Breast epithelium (tissue), 4 donors: ENCODE data around the gene TM4SF4. TPM values are rescaled to one million over a fixed set of nuclear protein-coding genes. Genes with fewer than 3 reads are reported as not detected.

Experiments used
- DNase-seq, 2 donors: peaks; one replicate each; pipeline ENCODE4 v3.0.0-alpha.2; 2019; ENCODE audit warnings: low spot score in 2 of 2
- H3K27ac ChIP-seq, 2 donors: fragments of 200-600 bp; sonication (generic) in 1 of 2; one replicate each; pipeline ENCODE4 v1.5.1; 2016 to 2019; ENCODE audit warnings: mild to moderate bottlenecking in 1 of 2
- H3K27me3 ChIP-seq, 2 donors: fragments of 200-600 bp; sonication (generic) in 1 of 2; one replicate each; pipeline versions ENCODE4 v1.5.1 to v1.6.0; 2017 to 2019; ENCODE audit warnings: control low read depth in 1 of 2, mild to moderate bottlenecking in 1 of 2
- H3K36me3 ChIP-seq: fragments of 200-600 bp; one replicate; pipeline ENCODE4 v1.5.1; 2019
- H3K4me1 ChIP-seq, 2 donors: fragments of 200-600 bp; sonication (generic); one replicate each; pipeline ENCODE4 v1.5.1; 2016 to 2019; ENCODE audit warnings: control low read depth in 1 of 2
- H3K4me3 ChIP-seq, 3 donors: fragments of 200-600 bp; sonication (generic); 1 replicate in 2 of 3; 2 replicates in 1 of 3; pipeline ENCODE4 v1.5.1; 2016 to 2019; ENCODE audit warnings: mild to moderate bottlenecking in 3 of 3, moderate library complexity in 2 of 3
- H3K9me3 ChIP-seq, 2 donors: fragments of 200-600 bp; sonication (generic) in 1 of 2; one replicate each; pipeline ENCODE4 v1.5.1; 2016 to 2019; ENCODE audit warnings: control low read depth in 1 of 2
- CTCF ChIP-seq, 3 donors: fragments of 450-650 bp; IDR thresholded peaks; one replicate each; pipeline ENCODE4 v1.5.1; 2016 to 2017; ENCODE audit warnings: antibody characterized with exemption in 3 of 3, mild to moderate bottlenecking in 3 of 3, moderate library complexity in 3 of 3
- POLR2A ChIP-seq: fragments of 450-650 bp; IDR thresholded peaks from one replicate; pipeline ENCODE4 v1.6.1; 2016; ENCODE audit warnings: antibody characterized with exemption, mild to moderate bottlenecking, moderate library complexity
- POLR2AphosphoS5 ChIP-seq, 3 donors: sonication (generic); formaldehyde crosslinking; IDR thresholded peaks; one replicate each; pipeline ENCODE4 v1.6.1; 2017; ENCODE audit warnings: antibody characterized with exemption in 3 of 3
- intact Hi-C: fragments of 100-400 bp; cut with DNase I; formaldehyde crosslinking; loops from one replicate; pipeline ENCODE4 v1.15.1; 2023; ENCODE audit warnings: low total_unique reads
- total RNA-seq, 3 donors: library from RNA; depleted of rRNA; stranded (reverse); fragments of >200 nt; gene quantifications; one replicate each; pipeline ENCODE4 v1.1.0, GENCODE V29; 2016

Gene TM4SF4
- total RNA-seq, 3 donors from 2014 or later = 1.6 TPM; not detected in 2

- DNase-seq = no peak
- H3K27ac ChIP-seq = peak overlapping the region; percentile 79 to 81
- H3K36me3 ChIP-seq = no peaks in the 10 kb centered on the region
- H3K4me3 ChIP-seq = peak overlapping the region in 2 of 3 donors; percentile 18 to 33
- H3K4me1 ChIP-seq = no peaks in the 10 kb centered on the region
- no peaks in the 10 kb centered on the region for H3K27me3 ChIP-seq
- TF ChIP-seq CTCF (IDR thresholded peaks at IDR 0.05) (no peak), POLR2A (no peak), POLR2AphosphoS5 (IDR thresholded peaks at IDR 0.05) (no peak)
- no peaks in the 10 kb centered on the region for H3K9me3 ChIP-seq
- intact Hi-C loops = no loop called here
Observed at GRCh38 chr3:149535333-149535685, 60.8 kb downstream of the TM4SF4 start.

GRCh38 chr3:149536429-149536828, 61.9 kb downstream of the TM4SF4 start:
- H3K4me1 ChIP-seq = no peaks in the 10 kb centered on the region
- TF ChIP-seq POLR2A (no peak), CTCF (IDR thresholded peaks at IDR 0.05) (no peak), POLR2AphosphoS5 (IDR thresholded peaks at IDR 0.05) (no peak)

GRCh38 chr3:149538371-149538770, 63.9 kb downstream of the TM4SF4 start:
- no peak for TF ChIP-seq POLR2AphosphoS5 (IDR thresholded peaks at IDR 0.05)
- TF ChIP-seq POLR2A = no peak
- TF ChIP-seq CTCF (IDR thresholded peaks at IDR 0.05) = no peak
- Histone ChIP-seq H3K36me3 (no peaks in the 10 kb centered on the region), H3K9me3 (no peaks in the 10 kb centered on the region), H3K27me3 (no peaks in the 10 kb centered on the region), H3K4me1 (no peaks in the 10 kb centered on the region), H3K27ac (no peak overlapping the region), H3K4me3 (no peak overlapping the region)
- no peak for DNase-seq
- intact Hi-C loops = no loop called here

More at GRCh38 chr3:149536429-149536828, 61.9 kb downstream of the TM4SF4 start:
- peak overlapping the region; percentile 54 to 79 for H3K27ac ChIP-seq
- no peak overlapping the region for H3K4me3 ChIP-seq
- intact Hi-C loops = no loop called here
- peak in 1 of 2 donors; percentile 53 for DNase-seq
- no peaks in the 10 kb centered on the region for H3K36me3 ChIP-seq
- H3K9me3 ChIP-seq = no peaks in the 10 kb centered on the region
- no peaks in the 10 kb centered on the region for H3K27me3 ChIP-seq

GRCh38 chr3:149541091-149541491, 66.6 kb downstream of the TM4SF4 start:
- Histone ChIP-seq H3K27ac (no peak overlapping the region), H3K4me1 (no peaks in the 10 kb centered on the region), H3K36me3 (no peaks in the 10 kb centered on the region), H3K4me3 (no peak overlapping the region), H3K27me3 (no peaks in the 10 kb centered on the region), H3K9me3 (no peaks in the 10 kb centered on the region)
- intact Hi-C loops = no loop called here
- DNase-seq = no peak
- TF ChIP-seq POLR2A (no peak), POLR2AphosphoS5 (IDR thresholded peaks at IDR 0.05) (no peak), CTCF (IDR thresholded peaks at IDR 0.05) (no peak)

GRCh38 chr3:149542375-149543312, 68.1 kb downstream of the TM4SF4 start:
- no peaks in the 10 kb centered on the region for H3K27me3 ChIP-seq
- H3K4me3 ChIP-seq = no peak overlapping the region
- DNase-seq = no peak
- no peaks in the 10 kb centered on the region for H3K4me1 ChIP-seq
- no peak for TF ChIP-seq CTCF (IDR thresholded peaks at IDR 0.05)
- no peak for TF ChIP-seq POLR2A
- no peak for TF ChIP-seq POLR2AphosphoS5 (IDR thresholded peaks at IDR 0.05)
- no peaks in the 10 kb centered on the region for H3K36me3 ChIP-seq
- intact Hi-C loops = no loop called here
- peak overlapping the region in 1 of 2 donors; percentile 33 for H3K27ac ChIP-seq
- H3K9me3 ChIP-seq = no peaks in the 10 kb centered on the region
